ENCODE results near the gene CASKIN1.
"Not testable (repeated sequence)": the region's sequence is repeated elsewhere in the genome, so short reads cannot be mapped to it uniquely, and the experiment has no call there.

CASKIN1 gene

DNA sequence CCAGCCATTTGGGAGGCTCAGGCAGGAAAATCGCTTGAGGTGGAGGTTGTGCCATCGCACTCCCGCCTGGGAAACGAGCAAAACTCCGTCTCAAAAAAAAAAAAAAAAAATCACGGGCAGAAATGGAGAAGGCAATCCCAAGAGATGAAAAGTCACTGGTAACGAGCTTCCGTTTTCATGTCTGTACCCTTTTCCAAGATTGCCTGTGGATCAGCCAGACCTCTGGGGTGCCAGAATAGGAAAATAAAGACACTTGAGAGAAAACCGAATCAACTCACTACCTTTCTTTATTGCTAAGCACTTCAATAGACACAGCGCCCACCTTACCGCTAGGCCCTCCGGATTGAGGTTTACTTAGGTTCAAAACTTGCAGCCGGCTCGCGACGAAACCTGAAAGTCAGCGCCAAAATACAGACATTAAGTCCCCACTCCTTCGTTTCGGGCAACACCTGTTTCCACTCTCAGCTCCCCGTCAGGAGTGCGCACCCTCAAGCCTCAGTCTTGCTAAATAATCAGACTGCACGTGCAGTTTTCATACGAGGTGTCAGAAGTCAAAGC, 41.8 kb downstream of the CASKIN1 start:
- no peak for FAIRE-seq

DNA sequence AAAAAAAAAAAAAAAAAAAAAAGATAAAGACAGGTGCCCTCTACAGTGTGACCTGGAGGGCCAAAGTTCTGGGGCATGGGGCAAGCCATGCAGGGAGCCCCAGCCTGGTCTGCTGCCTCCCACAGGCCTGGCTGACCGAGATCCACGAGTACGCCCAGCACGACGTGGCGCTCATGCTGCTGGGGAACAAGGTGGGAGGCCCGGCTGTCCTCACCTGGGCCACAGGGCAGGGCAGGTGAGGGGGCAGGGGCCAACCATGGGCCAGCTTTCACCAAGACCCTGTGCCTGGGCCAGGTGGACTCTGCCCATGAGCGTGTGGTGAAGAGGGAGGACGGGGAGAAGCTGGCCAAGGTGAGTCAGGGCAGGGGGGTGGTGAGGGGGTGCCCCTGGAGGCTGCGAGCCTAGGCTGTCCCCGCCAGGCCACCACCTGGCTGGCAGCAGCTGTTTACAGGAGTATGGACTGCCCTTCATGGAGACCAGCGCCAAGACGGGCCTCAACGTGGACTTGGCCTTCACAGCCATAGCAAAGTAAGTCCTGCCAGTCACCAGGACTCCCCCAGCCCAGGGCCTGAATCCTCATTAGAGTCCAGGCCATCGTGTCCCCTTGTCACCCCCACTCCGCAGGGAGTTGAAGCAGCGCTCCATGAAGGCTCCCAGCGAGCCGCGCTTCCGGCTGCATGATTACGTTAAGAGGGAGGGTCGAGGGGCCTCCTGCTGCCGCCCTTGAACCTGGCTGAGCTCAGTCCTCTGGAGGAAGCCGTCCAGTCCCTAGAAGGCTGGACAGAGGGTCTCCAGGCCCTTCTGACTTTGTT, 43.5 kb downstream of the CASKIN1 start:
- FAIRE-seq: no peak

DNA sequence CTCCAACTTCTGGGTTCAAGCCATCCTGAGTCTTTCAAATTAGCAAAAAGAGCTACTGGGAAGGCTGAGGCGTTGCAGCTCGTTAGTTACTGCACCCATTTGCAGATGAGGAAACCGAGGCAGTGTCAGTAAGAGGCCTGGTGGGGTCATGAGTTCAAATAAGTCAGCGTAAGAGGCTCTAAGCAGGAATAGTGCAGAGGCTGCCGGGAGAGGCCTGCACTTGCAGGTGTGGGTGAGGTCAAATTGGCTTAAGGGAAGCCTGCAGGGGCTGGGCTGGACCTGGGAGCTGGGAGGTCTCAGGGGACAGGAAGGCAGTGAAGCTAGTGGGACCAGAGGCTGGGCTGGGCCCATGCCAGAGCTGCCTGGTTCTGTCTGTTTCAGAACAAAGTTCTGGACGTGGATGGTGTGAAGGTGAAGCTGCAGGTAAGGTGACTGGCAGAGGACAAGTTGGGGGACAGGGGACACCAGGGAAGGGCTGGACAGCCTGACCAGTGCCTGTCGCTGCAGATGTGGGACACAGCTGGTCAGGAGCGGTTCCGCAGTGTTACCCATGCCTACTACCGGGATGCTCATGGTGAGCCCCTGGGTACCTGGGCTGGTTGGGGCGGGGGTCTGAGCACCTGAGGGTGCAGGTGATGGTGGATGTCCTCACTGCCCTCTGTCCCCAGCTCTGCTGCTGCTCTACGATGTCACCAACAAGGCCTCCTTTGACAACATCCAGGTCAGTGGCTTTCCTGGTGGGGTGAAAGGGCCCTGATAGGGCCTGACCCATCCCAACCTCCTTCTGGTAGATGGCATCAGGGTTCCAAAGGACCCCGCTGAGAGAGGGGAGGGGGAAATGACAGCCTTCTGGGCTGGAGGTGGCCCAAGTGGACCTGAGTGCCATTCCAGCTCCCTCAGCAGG, 45.0 kb downstream of the CASKIN1 start:
- FAIRE-seq: no peak

DNA sequence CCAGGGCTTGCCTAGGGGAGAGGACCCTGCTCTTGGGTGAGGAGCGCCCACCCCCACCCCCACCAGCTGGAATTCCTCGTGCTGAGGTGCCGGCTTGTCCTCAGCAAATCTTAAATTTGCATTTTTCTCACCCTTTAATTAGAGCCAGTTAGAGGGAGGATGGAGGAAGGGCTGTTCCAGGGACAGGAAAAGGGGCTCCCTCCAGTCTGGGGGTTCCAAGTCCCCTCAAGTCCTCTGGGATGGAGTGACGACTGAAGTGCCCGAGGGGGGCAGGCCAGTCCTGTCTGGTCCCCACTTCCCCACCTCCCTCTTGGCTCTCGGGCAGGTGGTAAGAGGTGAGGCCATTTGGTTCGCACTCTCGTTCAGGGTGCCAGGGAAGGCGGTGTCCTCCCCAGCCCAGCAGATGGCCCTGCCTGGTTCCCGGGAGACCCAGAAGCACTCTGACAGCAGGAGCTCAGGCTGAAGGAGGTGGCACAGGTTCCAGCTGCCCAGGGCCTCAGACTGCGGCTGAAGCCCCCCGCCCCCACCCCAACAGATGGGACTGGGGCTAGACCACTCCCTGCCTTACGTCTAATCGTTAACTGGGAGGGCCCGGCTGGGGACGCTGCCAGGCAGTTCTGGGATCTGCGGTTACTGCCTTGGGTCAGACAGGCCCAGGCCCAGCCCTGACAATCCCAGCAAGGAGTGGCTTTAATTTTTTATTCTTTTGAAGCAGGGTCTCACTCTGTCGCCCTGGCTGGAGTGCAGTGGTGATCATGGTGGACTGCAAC, 45.8 kb downstream of the CASKIN1 start:
- FAIRE-seq: no peak

DNA sequence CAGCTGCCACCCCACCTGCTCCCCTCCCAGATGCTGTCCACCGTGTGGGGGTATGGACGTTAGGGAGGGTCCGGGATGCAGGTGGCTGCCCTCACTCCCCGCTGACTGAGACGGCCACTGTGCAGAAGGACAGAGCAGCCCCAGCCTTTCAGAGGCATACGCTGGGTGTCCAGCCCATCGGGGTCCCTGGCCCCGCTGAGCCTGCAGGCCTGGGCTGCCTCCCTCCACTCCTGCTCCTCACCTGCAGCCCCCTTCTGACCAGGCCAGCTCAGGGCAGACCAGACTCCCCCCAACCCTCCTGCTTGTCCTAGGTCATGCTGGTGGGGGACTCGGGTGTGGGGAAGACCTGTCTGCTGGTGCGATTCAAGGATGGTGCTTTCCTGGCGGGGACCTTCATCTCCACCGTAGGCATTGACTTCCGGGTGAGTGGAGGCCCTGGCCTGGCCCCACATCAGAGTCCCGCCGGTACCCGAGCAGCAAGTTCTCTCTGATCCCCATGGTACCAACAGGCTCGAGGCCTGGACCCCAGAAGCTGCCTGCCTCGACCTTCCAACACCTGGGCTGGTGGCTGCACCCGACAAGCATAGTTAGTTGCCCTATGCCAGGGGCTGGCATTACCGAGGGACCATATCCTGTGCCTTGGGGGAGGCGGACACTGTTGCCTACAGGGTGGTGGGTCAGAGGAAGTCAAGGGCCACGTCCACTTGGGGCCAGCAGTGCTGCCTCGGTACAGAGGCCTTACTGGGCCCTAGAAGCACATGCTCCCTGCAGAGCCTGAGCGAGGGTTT, 46.6 kb downstream of the CASKIN1 start:
- FAIRE-seq: no peak

DNA sequence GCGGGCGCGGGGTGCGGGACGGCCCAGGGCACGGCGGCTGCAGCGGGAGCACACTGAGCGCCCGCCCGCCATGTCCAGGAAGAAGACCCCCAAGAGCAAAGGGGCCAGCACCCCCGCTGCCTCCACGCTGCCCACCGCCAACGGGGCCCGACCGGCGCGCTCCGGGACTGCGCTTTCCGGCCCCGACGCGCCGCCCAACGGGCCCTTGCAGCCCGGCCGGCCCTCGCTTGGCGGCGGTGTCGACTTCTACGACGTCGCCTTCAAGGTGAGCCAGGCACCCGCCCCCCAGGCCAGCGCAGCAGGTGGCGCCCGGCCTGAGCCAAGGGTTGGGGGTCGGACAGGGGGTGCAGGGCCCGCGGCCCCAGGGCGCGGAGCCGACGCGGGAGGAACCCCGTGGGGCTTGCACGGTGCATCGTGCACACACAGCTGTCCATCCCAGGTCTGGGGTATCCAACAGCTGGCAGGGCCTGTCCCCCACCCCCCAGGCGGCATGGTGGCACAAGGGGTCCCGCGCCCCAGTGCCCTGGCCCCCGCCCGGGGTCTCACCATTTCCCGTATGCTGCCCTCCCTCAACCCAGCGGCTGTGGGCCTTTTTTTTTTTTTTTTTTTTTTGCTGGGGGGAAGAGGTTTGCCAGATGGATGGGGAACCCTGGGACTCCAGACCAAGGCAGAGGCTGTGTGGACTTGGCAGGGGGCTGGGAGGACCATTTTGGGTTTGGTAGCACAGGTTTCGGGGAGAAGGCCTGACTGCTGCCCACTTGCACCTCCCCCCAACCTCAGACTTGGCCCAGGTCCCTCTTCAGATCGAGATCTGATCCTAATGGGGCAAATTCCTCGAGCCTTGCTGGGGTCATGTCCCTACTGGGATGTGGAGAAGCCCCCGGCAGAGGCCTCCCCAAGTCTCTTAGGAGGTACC, 47.4 kb downstream of the CASKIN1 start:
- no peak for FAIRE-seq

DNA sequence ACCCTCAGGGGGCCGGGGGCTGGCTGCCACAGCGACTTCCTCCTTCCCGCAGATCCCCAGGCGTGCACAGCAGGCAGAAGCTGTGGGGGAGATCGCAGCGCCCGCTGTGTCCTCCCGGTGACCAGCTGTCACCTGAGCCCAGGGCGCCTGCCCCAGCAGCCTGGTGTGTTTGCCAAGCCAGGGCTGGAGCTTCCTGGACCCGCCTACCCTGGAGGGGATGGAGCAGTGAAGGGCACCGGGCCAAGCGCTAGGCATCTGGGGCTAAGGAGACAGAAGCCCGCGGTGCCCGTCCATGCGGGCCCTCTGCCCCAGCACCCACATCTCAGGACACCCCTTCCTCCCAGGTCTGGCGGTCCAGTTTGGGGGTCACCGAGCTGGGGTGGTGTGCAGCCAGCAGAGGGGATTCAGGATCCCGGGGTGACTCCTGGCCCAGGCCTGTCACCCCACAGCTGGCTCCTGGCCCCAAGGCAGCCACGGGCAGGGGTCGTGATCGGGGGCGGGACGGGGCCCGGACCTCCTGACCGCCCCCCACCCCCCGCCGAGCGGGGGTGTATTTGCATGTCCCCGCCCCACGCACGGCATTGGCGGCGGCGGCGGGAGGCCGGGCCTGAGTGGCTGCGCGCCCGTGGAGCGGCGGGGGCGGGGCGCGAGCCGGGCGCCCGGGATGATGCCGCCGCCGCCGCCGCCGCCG, 48.3 kb downstream of the CASKIN1 start, which contains the start of gene RAB26:
Gene RAB26 (plus strand): TSS at position 645 of the 691 bp plus-strand sequence. CDS start 159 bp downstream, outside the sequence.
- FAIRE-seq: no peak

DNA sequence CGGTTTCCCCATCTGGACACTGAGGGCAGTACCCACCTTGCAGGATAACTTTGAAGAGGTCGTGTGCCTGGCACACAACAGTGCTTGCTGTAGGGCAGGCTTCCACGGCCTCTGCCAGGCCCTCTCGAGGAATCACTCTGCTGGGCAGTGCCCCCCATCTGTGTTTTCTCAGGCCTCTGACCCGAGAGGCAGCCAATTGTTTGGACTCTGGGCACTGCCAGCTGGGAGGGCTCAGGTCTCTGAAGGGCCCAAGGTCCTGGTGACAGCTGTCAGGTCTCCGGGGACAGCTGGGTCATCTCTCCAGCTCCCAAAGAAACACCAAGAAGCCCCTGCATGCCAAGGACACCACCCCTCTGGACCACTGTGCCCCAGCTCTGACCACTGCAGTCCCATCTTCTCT, 49.0 kb downstream of the CASKIN1 start:
- no peak for FAIRE-seq

DNA sequence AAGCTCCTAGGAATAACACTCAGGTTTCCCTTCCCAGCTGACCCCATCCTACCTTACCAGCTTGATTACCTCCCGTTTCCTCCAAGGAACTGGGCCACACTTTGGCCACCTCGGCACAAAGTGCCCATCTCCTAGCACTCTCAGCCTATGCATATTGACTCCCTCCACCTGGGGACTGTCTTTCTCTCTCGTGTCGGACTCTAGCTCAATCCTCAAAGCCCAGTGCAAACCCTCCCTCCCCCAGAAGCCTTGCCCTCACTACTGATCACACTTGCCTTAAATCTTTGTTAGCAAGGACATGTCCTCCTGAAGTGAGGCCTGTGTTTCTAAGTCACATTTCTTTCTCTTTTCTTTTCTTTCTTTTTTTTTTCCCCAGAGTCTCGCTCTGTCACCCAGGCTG, 50.6 kb downstream of the CASKIN1 start:
- FAIRE-seq: no peak

DNA sequence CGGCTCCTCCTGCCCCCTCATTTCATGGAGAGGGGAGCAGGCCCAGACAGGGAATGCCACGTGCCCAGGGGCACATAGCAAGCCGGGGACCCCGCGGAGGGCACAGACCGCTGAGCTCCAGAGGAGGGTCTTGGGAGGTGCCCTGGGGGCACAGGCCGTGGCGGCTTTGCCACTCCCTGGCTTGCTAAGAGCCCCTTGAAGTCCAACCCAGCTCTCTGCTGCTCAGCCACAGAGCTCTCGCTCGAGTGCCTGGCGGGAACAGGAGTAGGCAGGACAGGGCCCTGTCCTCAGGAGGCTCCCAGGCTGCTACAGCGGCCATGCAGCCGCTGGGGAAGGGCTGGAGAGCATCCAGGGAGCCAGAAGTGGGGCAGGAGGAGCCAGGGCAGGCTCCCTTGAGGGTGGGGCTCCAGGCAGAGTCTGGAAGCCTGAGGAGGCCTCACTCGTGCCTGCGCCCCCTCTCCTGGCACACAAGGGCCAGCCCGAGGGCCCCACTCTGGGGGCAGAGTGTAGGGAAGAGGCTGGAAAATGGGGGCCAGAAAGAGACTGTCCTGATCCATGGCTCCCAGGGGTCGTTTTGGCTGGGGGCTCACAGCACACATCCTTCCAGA, 52.4 kb downstream of the CASKIN1 start:
- no peak for FAIRE-seq

DNA sequence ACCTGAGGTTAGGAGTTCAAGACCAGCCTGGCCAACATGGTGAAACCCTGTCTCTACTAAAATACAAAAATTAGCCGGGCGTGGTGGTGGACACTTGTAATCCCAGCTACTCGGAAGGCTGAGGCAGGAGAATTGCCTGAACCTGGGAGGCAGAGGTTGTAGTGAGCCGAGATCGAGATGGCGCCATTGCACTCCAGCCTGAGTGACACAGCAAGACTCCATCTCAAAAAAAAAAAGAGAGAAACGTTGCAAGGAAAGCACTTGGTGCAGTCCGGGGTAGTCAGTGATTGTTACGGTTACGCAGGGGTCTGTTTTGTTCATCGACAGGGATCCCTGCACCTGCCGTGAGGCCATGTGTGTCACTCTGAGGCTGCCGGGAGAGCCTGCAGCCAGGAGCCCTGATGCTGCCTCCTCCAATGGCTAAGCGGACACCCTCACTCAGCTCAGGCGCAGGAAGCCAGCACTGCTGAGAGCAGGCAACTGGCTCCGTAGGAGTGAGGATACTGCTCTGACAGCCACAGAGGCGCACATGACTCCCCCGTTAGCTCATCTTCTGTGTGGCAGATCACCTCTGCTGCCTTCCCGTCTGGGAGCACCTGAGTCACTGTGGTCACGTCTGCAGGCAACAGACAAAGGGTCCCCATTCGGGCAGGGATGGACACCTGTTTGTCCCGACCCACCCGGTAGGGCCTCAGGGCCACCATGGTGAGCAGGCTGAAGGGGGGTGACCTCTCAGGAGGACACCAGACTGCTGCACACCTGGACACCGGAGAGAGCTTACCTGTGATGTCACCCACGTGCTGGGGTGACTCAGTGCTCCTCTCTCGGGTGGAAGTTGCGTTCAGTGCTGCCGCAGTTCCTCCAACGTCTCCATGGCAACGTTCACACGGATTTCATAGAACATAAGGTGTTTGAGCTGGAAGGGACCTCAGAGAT, 53.2 kb downstream of the CASKIN1 start:
- FAIRE-seq: no peak

DNA sequence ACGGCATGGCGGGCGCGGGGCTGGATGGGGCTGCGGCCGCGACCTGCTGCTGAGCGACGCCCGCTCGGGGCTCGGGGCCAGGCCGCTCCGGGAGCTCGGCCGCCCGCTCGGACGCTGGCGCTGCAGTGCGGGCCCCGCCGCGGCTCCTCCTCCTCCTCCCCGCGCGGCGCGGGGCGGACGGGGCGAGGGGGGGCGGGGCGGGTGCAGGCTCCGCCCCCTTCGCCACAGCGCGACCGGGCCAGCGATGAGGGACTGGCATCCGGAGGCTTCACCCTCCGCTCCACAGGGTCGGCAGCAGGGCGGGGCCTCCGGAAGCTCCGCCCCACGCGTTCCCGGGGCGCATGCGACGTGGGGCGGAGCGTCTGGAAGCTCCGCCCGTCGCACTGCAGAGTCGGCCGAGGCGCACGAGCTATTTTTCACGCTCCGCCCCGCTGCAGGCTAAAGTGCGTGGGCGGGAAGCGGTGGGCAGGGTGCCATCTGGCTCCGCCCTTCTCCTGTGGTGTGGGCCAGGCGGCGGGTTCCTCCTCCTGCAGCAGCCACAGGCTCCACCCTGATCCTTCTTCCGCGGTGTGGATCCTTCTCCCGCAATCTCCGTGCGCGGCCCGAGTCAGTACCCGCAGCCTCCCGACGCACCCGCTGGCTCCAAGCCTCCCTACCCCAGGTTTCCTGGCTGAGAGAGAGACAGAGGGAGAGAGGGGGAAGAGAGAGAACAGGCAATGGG, 60.5 kb downstream of the CASKIN1 start, which contains the start of gene PKD1:
Gene PKD1 (minus strand): TSS at position 129 of the 721 bp plus-strand sequence. CDS start 209 bp downstream, outside the sequence.
- FAIRE-seq: peak; percentile 47

DNA sequence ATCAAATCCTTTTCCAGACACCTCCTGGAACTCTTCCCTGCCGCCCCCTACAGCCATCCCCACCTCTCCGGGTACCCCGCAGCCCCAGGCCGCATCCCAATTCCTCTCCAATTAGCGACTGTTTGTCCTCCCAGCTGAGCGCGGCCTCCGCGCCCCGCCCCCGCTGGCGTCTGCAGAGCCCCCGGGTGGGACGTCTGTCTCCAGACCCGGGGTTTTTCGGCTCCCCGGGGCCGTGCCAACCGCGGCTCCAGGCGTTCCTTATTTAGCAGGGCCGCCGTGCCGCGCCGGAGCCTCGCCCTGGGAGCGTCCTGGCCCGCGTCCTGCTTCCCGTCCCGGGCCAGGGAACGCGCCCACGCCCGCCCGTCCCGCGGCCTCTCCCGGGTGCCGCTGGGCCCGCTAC, 61.3 kb downstream of the CASKIN1 start:
- not testable (repeated sequence) for FAIRE-seq

DNA sequence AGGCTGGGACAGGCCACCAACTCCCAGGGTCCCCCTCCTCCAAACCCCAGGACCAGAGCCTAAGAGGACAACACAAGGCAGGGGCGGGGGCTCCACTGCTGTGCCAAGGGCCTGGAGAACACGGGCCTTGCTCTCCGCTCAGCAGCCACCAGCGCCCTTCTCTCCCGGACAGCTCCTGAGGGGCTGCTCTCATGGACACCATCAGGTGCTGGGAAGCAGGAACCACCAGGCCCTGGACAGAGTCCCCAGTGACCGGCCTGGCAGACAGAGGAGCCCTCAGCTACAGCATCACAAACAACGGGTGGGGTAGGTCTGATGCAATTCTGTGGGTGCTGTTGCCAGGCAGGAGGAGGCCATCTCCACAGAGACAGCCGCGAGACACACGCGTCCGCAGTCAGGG, 62.6 kb downstream of the CASKIN1 start:
- not testable (repeated sequence) for FAIRE-seq

DNA sequence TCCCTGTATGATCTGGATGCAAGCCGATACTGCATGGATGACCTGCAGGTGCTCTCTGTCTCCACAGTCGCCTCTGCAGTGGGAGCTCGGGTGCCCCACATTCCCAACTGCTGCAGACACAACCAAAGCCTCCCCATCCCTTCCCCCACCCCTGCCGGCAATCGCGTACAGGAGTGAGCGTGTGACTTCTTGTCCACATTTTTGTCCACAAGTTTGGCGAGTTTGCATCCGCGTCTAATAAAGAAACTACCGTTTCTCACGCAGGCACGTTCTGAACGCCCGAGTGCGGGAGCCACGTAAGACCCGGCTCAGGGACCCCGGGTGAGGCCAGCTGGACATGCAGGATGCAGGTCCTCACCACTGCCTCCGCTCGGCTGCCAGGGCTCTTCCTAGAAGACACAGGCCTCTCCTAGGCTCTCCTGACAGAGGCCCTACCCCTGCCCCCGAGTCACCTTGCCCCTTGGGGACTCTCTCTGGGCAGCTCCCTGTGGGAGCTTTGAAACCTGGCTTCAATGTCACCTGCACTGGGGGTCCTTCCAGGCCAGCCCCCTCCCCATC, 66.4 kb downstream of the CASKIN1 start:
- not testable (repeated sequence) for FAIRE-seq

DNA sequence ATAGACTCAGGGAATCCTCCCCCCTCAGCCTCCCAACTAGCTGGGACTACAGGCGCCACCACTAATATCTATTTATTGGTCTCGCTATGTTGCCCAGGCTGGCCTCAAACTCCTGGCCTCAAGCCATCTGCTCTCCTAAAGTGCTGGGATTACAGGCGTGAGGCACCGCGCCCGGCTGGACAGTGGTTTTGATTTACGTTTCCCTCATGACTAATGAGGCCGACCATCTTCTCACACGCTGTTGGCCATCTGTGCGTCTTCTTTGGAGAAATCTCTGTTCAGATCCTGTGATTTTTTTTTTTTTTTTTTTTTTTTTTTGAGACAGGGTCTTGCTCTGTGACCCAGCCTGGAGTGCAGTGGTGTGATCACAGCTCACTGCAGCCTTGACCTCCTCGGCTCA, 67.2 kb downstream of the CASKIN1 start:
- FAIRE-seq: not testable (repeated sequence)

DNA sequence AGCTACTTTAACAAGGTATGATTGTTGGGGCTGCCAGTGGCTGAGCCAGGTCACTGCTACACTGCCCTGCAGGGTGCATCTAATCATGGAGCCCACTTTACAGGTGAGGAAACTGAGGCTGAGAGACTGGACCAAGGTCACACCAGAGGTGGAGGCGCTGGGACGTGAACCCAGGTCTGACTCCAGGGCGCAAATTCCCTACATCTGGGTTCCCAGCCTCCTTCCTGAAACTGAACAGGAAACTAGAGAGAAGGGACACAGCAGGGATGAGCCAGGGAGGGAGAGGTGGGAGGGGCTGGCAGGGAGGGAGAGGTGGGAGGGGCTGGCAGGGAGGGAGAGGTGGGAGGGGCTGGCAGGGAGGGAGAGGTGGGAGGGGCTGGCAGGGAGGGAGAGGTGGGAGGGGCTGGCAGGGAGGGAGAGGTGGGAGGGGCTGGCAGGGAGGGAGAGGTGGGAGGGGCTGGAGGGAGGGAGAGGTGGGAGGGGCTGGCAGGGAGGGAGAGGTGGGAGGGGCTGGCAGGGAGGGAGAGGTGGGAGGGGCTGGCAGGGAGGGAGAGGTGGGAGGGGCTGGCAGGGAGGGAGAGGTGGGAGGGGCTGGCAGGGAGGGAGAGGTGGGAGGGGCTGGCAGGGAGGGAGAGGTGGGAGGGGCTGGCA, 68.7 kb downstream of the CASKIN1 start:
- not testable (repeated sequence) for FAIRE-seq

Data from TTC549 (cell line).